RWPE1 (cell line): ENCODE measurements around the gene TRNT1.

Source experiments
- CTCF ChIA-PET: fragments of 350-600 bp; sonication (Branson Sonifier 250); formaldehyde crosslinking; extraction: SDS; loops from one replicate; lab custom pipeline; 2021; lab: Yijun Ruan, JAX
- POLR2A ChIA-PET: fragments of 400-600 bp; formaldehyde crosslinking; extraction: SDS; loops from one replicate; lab custom pipeline; 2020; ENCODE audit warnings: antibody characterized with exemption; ENCODE audit not compliant: low non-redundant PET; lab: Yijun Ruan, JAX
- DNase-seq: peaks from one replicate; pipeline ENCODE4 v3.0.0; 2012; ENCODE audit warnings: low spot score
- H3K27ac ChIP-seq: fragments of 450-650 bp; 2 replicates; pipeline ENCODE4 v1.5.1; 2017
- TF ChIP-seq, protein P1 (sequence below): fragments of 450-650 bp; conservative IDR thresholded peaks from 2 replicates; pipeline ENCODE4 v1.5.1; 2017; ENCODE audit warnings: low read depth, mild to moderate bottlenecking

The TRNT1 gene

DNA sequence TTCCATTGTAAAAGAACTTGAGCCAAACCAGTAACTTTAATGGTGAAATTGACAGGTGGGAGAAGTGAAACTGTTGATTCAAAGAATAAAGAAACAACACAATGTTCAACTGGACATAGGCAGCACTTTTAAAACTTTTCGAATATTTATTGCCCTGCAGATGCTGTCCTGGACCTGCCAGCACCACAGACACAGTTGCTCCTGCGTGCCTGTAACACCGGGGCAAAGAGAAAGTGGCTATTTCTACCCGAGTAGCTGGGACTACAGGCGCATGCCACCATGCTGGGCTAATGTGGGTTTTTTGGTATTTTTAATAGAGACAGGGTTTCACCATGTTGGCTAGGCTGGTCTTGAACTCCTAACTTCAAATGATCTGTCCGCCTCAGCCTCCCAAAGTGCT, 24.0 kb upstream of the TRNT1 start:
- TF ChIP-seq, protein P1, sequence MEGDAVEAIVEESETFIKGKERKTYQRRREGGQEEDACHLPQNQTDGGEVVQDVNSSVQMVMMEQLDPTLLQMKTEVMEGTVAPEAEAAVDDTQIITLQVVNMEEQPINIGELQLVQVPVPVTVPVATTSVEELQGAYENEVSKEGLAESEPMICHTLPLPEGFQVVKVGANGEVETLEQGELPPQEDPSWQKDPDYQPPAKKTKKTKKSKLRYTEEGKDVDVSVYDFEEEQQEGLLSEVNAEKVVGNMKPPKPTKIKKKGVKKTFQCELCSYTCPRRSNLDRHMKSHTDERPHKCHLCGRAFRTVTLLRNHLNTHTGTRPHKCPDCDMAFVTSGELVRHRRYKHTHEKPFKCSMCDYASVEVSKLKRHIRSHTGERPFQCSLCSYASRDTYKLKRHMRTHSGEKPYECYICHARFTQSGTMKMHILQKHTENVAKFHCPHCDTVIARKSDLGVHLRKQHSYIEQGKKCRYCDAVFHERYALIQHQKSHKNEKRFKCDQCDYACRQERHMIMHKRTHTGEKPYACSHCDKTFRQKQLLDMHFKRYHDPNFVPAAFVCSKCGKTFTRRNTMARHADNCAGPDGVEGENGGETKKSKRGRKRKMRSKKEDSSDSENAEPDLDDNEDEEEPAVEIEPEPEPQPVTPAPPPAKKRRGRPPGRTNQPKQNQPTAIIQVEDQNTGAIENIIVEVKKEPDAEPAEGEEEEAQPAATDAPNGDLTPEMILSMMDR = no peak
- no peak for DNase-seq
- H3K27ac ChIP-seq = no peak overlapping the region
- CTCF ChIA-PET = no interaction called here
- POLR2A ChIA-PET = no interaction called here

DNA sequence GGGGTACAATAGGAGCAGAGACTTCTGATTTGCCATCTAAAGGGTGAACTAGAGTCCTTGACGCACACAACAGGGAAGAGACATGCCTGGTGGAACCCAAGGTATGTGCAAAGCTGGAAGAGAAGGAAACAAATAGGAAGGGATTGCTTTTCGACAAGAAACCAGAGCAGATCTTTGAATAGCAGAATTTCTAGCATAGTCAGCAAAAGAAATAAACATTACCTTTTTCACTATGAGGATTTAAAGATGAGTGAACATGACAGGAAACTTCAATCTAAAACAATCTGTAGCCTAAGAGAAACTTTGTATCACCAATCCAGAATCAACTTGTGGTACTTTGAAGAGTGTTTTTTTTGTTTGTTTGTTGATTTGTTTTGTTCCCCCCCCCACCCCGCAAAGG, 21.5 kb upstream of the TRNT1 start:
- POLR2A ChIA-PET = no interaction called here
- TF ChIP-seq, protein P1 = no peak
- H3K27ac ChIP-seq = no peak overlapping the region
- DNase-seq = no peak
- CTCF ChIA-PET = no interaction called here

DNA sequence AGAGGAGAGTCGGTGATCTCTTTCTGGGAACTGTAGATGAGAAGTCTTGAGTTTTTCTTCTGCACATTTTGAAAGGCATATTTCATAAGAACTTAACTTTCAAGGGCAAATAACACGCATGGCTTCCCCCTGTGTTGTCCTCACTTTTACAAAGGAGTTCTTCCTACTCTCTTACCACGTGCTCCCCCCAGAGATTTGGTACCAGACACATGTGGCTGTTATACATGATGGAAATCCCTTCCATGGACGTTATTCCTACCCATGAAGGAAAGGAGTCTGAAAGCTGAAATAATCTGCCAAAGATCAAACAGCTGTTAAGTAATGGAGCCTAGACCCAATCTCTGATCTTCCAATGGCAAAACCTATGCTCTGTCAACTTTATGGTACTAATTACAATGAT, 20.9 kb upstream of the TRNT1 start:
- POLR2A ChIA-PET = no interaction called here
- TF ChIP-seq, protein P1 = no peak
- CTCF ChIA-PET = no interaction called here

DNA sequence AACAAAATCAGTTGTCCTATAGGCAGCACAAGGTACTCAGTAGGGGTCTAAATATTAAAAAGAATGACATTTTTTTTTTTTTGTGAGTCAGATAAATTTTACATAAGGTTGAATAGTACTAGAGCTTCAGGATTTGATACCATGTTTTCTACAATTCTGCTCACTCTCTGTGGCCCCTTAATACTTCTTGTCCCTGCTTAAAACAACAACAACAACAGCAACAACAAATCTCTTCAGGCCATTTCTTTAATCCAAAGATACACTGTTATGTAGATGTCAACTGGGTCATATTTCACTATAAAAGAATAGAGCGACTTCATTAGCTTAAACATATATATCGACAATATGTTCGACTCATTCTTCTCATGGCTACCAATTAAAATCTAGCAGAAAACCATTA, 19.6 kb upstream of the TRNT1 start:
- TF ChIP-seq, protein P1 = no peak
- CTCF ChIA-PET = no interaction called here
- no peak overlapping the region for H3K27ac ChIP-seq
- POLR2A ChIA-PET = no interaction called here
- no peak for DNase-seq

More for the DNA sequence above, 20.9 kb upstream of the TRNT1 start:
- no peak for DNase-seq
- H3K27ac ChIP-seq = no peak overlapping the region

DNA sequence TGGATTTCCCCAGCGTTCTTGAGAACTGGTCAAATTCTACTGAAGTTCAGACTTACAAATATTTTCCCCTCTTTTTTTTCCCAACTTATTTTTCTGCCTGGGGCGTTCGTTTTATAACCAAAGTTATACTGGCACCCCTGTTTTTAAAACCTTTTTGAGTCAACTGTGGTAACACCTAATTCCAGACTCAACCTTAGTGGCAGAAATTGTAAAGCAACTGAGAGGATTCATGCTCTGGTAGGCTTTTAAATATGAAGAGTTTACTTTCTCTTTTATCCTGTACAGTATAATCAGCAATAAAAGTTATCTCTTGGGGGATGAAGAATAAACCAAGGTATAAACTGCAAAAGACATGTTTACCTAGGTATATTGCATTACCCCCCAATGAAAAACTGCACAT, 18.9 kb upstream of the TRNT1 start:
- CTCF ChIA-PET = no interaction called here

DNA sequence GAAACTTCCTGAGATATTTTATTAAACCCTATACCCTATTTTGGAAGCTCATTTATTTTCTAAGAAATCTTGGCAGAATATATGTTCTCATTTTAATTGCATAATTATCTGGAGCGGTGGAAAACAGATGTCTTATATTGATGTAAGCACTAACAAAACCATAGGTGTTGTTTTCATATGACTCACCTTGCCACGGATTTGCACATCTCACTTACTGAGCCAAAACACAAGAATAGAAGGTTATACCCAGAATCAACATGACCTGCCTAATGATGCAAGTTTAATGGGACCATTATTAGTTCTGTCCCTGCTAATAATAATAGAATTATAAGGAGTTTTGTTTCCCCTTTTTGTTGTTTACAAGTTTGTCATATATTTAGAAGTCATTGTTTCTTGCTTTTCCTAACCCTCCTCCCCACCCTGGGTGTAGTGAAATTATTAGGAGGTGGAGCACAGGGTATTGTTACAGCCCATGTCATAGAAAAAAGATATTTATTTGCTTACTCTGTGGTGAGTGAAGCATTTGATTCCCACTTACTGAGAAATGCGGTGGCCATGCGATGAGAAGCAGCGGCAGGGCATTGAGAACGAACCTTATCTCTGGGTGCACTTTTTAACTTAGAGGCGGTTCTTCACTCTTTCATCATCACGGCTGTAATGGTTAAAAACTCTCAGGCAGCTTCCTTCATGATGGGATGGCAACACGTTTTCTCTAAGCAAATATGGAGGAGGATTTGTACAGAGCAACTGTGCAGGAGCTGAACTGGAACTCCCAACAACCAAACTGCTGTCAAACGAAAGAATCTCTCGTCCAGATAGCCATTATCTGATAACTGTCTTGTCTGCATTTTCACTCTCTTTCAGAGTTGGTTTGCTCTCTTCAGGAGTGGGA, 17.1 kb upstream of the TRNT1 start:
- no peak for DNase-seq
- H3K27ac ChIP-seq = no peak overlapping the region
- CTCF ChIA-PET = no interaction called here
- POLR2A ChIA-PET = no interaction called here
- TF ChIP-seq, protein P1 = no peak

More for the DNA sequence above, 18.9 kb upstream of the TRNT1 start:
- POLR2A ChIA-PET = no interaction called here
- no peak overlapping the region for H3K27ac ChIP-seq
- DNase-seq = no peak
- TF ChIP-seq, protein P1 = no peak
